A673 (cell line): ENCODE data around the gene DHRSX. TPM values are rescaled to one million over a fixed set of nuclear protein-coding genes. Genes with fewer than 3 reads are reported as not detected.
"Not testable (repeated sequence)": the region's sequence is repeated elsewhere in the genome, so short reads cannot be mapped to it uniquely, and the experiment has no call there.

Experiments used
- BruUV-seq: library from RNA; stranded (reverse); fragments of 400-500 nt; replicated peaks from 2 replicates; lab custom pipeline; 2021; lab: Mats Ljungman, UMichigan
- CTCF ChIA-PET: fragments of 300-600 bp; sonication (Branson Sonifier 250); formaldehyde crosslinking; loops from one replicate; lab custom pipeline; 2022; ENCODE audit warnings: antibody characterized with exemption; lab: Charles Lee
- POLR2A ChIA-PET: fragments of 300-600 bp; sonication (Branson Sonifier 250); formaldehyde crosslinking; loops from one replicate; lab custom pipeline; 2022; ENCODE audit warnings: antibody characterized with exemption; ENCODE audit not compliant: low non-redundant PET; lab: Charles Lee
- DNase-seq: peaks from one replicate; pipeline ENCODE4 v3.0.0-alpha.2; 2015; ENCODE audit warnings: low spot score
- H3K27ac ChIP-seq: fragments of 200-600 bp; sonication (generic); 2 replicates; pipeline ENCODE4 v1.5.1; 2016; ENCODE audit warnings: mixed run types, low read depth, mild to moderate bottlenecking, mixed read lengths, antibody characterized with exemption, low read length; ENCODE audit not compliant: poor library complexity, severe bottlenecking
- H3K27me3 ChIP-seq: fragments of 200-600 bp; sonication (generic); replicated peaks from 2 replicates; pipeline ENCODE4 v1.6.1; 2017; ENCODE audit warnings: mixed run types, low read depth, mild to moderate bottlenecking, mixed read lengths, antibody characterized with exemption, low read length; ENCODE audit not compliant: insufficient read depth, poor library complexity
- H3K36me3 ChIP-seq: fragments of 200-600 bp; sonication (generic); 2 replicates; pipeline ENCODE4 v1.6.1; 2016; ENCODE audit warnings: mixed run types, mild to moderate bottlenecking, mixed read lengths, antibody characterized with exemption, low read length; ENCODE audit not compliant: insufficient read depth, poor library complexity, severe bottlenecking
- H3K4me1 ChIP-seq: fragments of 200-600 bp; sonication (generic); 2 replicates; pipeline ENCODE4 v1.6.1; 2017; ENCODE audit warnings: mixed run types, mild to moderate bottlenecking, mixed read lengths, antibody characterized with exemption, low read length; ENCODE audit not compliant: insufficient read depth, poor library complexity, severe bottlenecking
- H3K4me3 ChIP-seq: fragments of 200-600 bp; sonication (generic); 2 replicates; pipeline ENCODE4 v1.5.1; 2016; ENCODE audit warnings: low read depth, mixed run types, mild to moderate bottlenecking, mixed read lengths, low read length; ENCODE audit not compliant: poor library complexity, severe bottlenecking
- H3K9me3 ChIP-seq: fragments of 200-600 bp; sonication (generic); 2 replicates; pipeline ENCODE4 v1.6.1; 2016; ENCODE audit warnings: mixed run types, low read depth, mild to moderate bottlenecking, mixed read lengths, antibody characterized with exemption, low read length; ENCODE audit not compliant: poor library complexity, severe bottlenecking
- EZH2 ChIP-seq: fragments of 200-600 bp; sonication (generic); IDR thresholded peaks from 2 replicates; pipeline ENCODE4 v1.6.1; 2017; ENCODE audit warnings: borderline replicate concordance, low read depth, mild to moderate bottlenecking, mixed read lengths, antibody characterized with exemption, low read length; ENCODE audit not compliant: poor library complexity, severe bottlenecking
- intact Hi-C: fragments of 100-400 bp; cut with micrococcal nuclease; formaldehyde crosslinking; loops from one replicate; pipeline ENCODE4 v1.10.0; 2022; ENCODE audit not compliant: unreplicated experiment
- total RNA-seq: library from RNA; stranded (reverse); gene quantifications from 2 replicates; pipeline ENCODE4 v1.2.3, GENCODE V29; 2021
- TF ChIP-seq, protein P1 (sequence below): fragments of 300-800, 200-600 bp; sonication (generic); conservative IDR thresholded peaks from 2 replicates; pipeline ENCODE4 v1.5.1; 2017; ENCODE audit warnings: low read depth, mild to moderate bottlenecking, antibody characterized with exemption, low read length, moderate library complexity, mixed read lengths

DHRSX gene
- total RNA-seq, 1 experiment from 2014 or later = 30.2 TPM

DNA sequence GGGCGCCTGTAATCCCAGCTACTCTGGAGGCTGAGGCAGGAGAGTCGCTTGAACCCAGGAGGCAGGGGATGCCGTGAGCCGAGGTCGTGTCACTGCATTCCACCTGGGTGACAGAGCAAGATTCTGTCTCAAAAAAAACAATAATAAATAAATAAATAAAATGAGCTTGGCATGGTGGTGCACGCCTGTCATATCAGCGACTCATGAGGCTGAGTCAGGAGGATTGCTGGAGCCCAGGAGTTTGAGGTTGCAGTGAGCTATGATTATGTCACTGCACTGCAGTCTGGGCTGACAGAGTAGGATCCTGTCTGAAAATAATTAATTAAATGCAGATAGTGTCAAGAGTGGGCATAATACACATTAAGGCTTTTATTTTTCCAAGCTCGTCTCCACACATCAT is 77.5 kb downstream of the DHRSX start:
- Histone ChIP-seq H3K27ac (no peak overlapping the region), H3K27me3 (no peaks in the 10 kb centered on the region), H3K4me1 (no peaks in the 10 kb centered on the region), H3K4me3 (no peak overlapping the region), H3K9me3 (no peaks in the 10 kb centered on the region), H3K36me3 (no peaks in the 10 kb centered on the region)
- DNase-seq = no peak
- BruUV-seq = no TSS peak
- ChIA-PET POLR2A (no interaction called here), CTCF (no interaction called here)
- no peak for TF ChIP-seq EZH2
- TF ChIP-seq, protein P1, sequence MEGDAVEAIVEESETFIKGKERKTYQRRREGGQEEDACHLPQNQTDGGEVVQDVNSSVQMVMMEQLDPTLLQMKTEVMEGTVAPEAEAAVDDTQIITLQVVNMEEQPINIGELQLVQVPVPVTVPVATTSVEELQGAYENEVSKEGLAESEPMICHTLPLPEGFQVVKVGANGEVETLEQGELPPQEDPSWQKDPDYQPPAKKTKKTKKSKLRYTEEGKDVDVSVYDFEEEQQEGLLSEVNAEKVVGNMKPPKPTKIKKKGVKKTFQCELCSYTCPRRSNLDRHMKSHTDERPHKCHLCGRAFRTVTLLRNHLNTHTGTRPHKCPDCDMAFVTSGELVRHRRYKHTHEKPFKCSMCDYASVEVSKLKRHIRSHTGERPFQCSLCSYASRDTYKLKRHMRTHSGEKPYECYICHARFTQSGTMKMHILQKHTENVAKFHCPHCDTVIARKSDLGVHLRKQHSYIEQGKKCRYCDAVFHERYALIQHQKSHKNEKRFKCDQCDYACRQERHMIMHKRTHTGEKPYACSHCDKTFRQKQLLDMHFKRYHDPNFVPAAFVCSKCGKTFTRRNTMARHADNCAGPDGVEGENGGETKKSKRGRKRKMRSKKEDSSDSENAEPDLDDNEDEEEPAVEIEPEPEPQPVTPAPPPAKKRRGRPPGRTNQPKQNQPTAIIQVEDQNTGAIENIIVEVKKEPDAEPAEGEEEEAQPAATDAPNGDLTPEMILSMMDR = no peak
- intact Hi-C loops = no loop called here

DNA sequence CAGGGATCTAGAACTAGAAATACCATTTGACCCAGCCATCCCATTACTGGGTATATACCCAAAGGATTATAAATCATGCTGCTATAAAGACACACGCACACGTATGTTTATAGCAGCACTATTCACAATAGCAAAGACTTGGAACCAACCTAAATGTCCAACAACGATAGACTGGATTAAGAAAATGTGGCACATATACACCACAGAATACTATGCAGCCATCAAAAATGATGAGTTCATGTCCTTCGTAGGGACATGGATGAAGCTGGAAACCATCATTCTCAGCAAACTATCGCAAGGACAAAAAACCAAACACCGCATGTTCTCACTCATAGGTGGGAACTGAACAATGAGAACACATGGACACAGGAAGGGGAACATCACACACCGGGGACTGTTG is 81.4 kb downstream of the DHRSX start:
- H3K27me3 ChIP-seq, POLR2A ChIA-PET, H3K4me3 ChIP-seq, intact Hi-C loops, CTCF ChIA-PET, H3K36me3 ChIP-seq, H3K4me1 ChIP-seq, H3K9me3 ChIP-seq, H3K27ac ChIP-seq, DNase-seq, BruUV-seq: not testable (repeated sequence)

DNA sequence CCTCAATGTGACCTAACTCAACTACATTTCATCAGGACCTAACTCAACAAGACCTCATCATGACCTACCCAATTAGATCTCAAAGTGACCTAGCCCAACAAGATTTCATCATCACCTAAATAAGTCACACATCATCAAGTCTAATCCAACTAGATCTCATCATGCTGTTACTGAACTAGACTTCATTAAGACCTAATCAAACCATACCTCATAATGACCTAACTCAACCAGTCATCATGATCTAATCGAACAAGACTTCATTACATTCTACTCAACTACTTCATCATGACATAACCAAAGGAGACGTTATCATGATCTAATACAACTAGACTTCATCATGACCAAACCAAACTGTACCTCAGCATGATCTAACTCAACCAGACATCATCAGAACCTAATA is 82.8 kb downstream of the DHRSX start:
- intact Hi-C loops = no loop called here
- Histone ChIP-seq H3K36me3 (no peaks in the 10 kb centered on the region), H3K27ac (no peak overlapping the region), H3K4me3 (no peak overlapping the region), H3K4me1 (no peaks in the 10 kb centered on the region), H3K27me3 (no peaks in the 10 kb centered on the region), H3K9me3 (no peaks in the 10 kb centered on the region)
- TF ChIP-seq, protein P1 = no peak
- TF ChIP-seq EZH2 = no peak
- BruUV-seq = no TSS peak
- ChIA-PET CTCF (no interaction called here), POLR2A (no interaction called here)
- no peak for DNase-seq

DNA sequence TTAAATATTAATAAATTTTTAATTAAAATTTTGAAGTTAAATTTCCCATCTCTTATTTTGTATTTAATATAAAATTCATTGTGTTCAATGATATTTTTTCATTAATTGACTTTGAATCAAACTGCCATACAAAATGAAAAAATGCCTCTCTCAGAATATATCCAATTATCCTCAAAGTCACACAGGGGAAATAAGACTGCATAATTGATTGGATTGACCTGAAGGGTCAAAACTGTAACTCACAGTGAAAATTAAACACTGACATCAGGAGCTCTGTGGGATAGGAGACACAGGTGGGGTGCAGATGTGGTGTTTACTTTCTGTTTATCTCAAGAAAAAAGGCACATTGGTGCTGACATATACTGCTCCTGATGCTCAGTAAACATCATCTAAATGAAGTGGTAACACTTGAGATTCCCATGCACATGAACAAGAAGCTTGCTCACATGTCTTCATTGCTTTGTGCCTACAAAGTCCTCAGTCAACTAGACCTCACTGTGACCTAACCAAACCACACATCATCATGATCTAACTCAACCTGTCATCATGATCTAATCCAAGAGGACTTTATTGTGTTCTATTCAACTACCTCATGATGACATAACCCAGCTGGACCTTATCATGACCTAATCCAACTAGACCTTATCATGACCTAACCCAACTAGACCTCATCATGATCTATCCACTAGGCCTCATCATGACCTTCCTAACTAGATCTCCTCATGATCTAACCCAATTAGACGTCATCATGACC is 83.7 kb downstream of the DHRSX start:
- no peaks in the 10 kb centered on the region for H3K36me3 ChIP-seq
- intact Hi-C loops = no loop called here
- no peaks in the 10 kb centered on the region for H3K9me3 ChIP-seq
- no peak overlapping the region for H3K27ac ChIP-seq
- POLR2A ChIA-PET = no interaction called here
- no peak for DNase-seq
- CTCF ChIA-PET = no interaction called here
- H3K4me3 ChIP-seq = no peak overlapping the region
- TF ChIP-seq, protein P1 = no peak
- TF ChIP-seq EZH2 = no peak
- no peaks in the 10 kb centered on the region for H3K4me1 ChIP-seq
- no peaks in the 10 kb centered on the region for H3K27me3 ChIP-seq
- no TSS peak for BruUV-seq
